Keratinocyte (primary cell): ENCODE measurements around the gene HIPK1.

ENCODE experiments used
- EZH2 ChIP-seq: IDR thresholded peaks from one replicate; pipeline ENCODE4 v1.6.1; 2012; ENCODE audit warnings: inconsistent platforms, mild to moderate bottlenecking, low read length, moderate library complexity
- TF ChIP-seq, protein P1 (sequence below), 3 experiments: IDR thresholded peaks in 1 of 3; conservative IDR thresholded peaks in 1 of 3; optimal IDR thresholded peaks in 1 of 3; 2 replicates in 2 of 3; 3 replicates in 1 of 3; pipeline versions ENCODE3 to v1.5.1; 2011; ENCODE audit warnings: low read length in 3 of 3, mild to moderate bottlenecking in 3 of 3, moderate library complexity in 2 of 3, control low read depth in 1 of 3, inconsistent platforms in 1 of 3; ENCODE audit not compliant: insufficient read depth in 2 of 3; ENCODE audit errors: extremely low read depth in 1 of 3

DNA sequence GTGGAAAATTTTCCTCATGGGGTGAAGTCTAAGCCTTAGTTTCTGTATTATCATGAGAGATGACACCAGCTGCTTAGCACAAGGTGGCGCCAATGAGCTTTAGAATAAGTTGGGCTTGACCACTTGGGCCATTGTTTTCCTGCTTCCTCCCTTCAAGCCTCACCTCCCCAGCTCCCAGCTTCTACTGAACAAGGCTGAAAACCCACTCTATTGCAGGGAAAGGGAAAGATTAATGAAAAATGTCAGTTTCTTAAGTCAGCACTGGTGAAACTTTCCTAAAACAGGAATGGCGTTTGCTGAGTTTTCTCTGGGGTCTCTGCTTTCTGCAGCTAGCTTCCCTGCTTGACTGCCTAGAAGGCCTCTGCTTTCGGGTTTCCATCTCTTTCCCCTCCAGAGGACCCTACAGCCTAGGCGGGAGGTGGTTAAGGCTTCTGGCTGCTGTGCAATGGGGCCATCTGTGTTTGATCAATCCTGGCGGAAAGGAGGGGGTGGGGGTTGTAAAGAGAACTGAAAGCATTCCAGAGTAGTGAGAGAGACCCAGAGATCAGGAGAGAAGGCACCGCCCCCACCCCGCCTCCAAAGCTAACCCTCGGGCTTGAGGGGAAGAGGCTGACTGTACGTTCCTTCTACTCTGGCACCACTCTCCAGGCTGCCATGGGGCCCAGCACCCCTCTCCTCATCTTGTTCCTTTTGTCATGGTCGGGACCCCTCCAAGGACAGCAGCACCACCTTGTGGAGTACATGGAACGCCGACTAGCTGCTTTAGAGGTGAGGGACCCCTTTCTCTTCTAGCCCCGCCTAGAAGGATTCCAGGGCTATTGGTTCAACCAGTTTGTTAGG is 50.0 kb downstream of the HIPK1 start, which contains the start of gene OLFML3:
- TF ChIP-seq, protein P1, sequence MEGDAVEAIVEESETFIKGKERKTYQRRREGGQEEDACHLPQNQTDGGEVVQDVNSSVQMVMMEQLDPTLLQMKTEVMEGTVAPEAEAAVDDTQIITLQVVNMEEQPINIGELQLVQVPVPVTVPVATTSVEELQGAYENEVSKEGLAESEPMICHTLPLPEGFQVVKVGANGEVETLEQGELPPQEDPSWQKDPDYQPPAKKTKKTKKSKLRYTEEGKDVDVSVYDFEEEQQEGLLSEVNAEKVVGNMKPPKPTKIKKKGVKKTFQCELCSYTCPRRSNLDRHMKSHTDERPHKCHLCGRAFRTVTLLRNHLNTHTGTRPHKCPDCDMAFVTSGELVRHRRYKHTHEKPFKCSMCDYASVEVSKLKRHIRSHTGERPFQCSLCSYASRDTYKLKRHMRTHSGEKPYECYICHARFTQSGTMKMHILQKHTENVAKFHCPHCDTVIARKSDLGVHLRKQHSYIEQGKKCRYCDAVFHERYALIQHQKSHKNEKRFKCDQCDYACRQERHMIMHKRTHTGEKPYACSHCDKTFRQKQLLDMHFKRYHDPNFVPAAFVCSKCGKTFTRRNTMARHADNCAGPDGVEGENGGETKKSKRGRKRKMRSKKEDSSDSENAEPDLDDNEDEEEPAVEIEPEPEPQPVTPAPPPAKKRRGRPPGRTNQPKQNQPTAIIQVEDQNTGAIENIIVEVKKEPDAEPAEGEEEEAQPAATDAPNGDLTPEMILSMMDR (optimal IDR thresholded peaks at IDR 0.05 in 1 of 3, IDR thresholded peaks at IDR 0.05 in 1 of 3, conservative IDR thresholded peaks at IDR 0.05 in 1 of 3; ENCODE audit: extremely low read depth in 1 of 3, insufficient read depth in 2 of 3, low read length in 3 of 3), result peak; percentile 60 to 81 (median 72)
- no peak for TF ChIP-seq EZH2
